SK-N-SH (cell line): ENCODE results near the gene MACROD2. TPM values are rescaled to one million over a fixed set of nuclear protein-coding genes. Genes with fewer than 3 reads are reported as not detected.
A peak's percentile ranks its signal among the peaks of the same experiment; 100 is the strongest.

ENCODE experiments used
- CTCF ChIA-PET: fragments of 300-600, 350-600 bp; formaldehyde crosslinking; extraction: SDS; loops from one replicate; lab custom pipeline; 2021; lab: Yijun Ruan, JAX
- POLR2A ChIA-PET: fragments of 350-600 bp; sonication (Branson Sonifier 250); formaldehyde crosslinking; extraction: SDS; loops from one replicate; lab custom pipeline; 2020; ENCODE audit warnings: antibody characterized with exemption, inconsistent platforms; lab: Yijun Ruan, JAX
- DNase-seq: peaks from one replicate; pipeline ENCODE4 v3.0.0; 2012
- H2AFZ ChIP-seq: fragments of 200-600 bp; sonication (generic); 2 replicates; pipeline ENCODE4 v1.8.1; 2016; ENCODE audit warnings: antibody characterized with exemption, mild to moderate bottlenecking, low read depth
- H3F3A ChIP-seq: fragments of 200-600 bp; sonication (generic); replicated peaks from 2 replicates; pipeline ENCODE3; 2016; ENCODE audit warnings: antibody characterized with exemption, mild to moderate bottlenecking; ENCODE audit not compliant: insufficient read depth
- H3K27ac ChIP-seq, 2 experiments: fragments of 200-500 bp in 1 of 2; fragments of 200-600 bp in 1 of 2; sonication (Bioruptor generic) in 1 of 2; sonication (generic), shearing (Covaris generic) in 1 of 2; 2 replicates each; pipeline versions ENCODE4 v1.5.1 to v1.6.1; 2014 to 2016; ENCODE audit warnings: low read depth in 2 of 2, inconsistent platforms in 1 of 2, low read length in 1 of 2, mild to moderate bottlenecking in 1 of 2, mixed read lengths in 1 of 2
- H3K27me3 ChIP-seq: fragments of 200-600 bp; sonication (generic), shearing (Covaris generic); 2 replicates; pipeline ENCODE4 v1.6.1; 2016; ENCODE audit warnings: mixed run types; ENCODE audit not compliant: insufficient read depth
- H3K36me3 ChIP-seq, 2 experiments: fragments of 200-500 bp in 1 of 2; fragments of 200-600 bp in 1 of 2; sonication (Bioruptor generic) in 1 of 2; sonication (generic) in 1 of 2; replicated peaks in 1 of 2; 2 replicates each; pipeline versions ENCODE3 to v1.5.1; 2014 to 2016; ENCODE audit warnings: low read length in 1 of 2, mild to moderate bottlenecking in 1 of 2; ENCODE audit not compliant: insufficient read depth in 2 of 2, control insufficient read depth in 1 of 2
- H3K4me1 ChIP-seq, 2 experiments: fragments of 200-500 bp in 1 of 2; fragments of 200-600 bp in 1 of 2; sonication (Bioruptor generic) in 1 of 2; sonication (generic), shearing (Covaris generic) in 1 of 2; 2 replicates each; pipeline versions ENCODE4 v1.5.1 to v1.6.1; 2014 to 2016; ENCODE audit warnings: low read depth in 1 of 2, low read length in 1 of 2, mixed run types in 1 of 2; ENCODE audit not compliant: insufficient read depth in 2 of 2, control insufficient read depth in 1 of 2
- H3K4me2 ChIP-seq: fragments of 200-600 bp; sonication (generic), shearing (Covaris generic); 2 replicates; pipeline ENCODE4 v1.6.1; 2017; ENCODE audit warnings: mixed run types
- H3K4me3 ChIP-seq, 2 experiments: fragments of 200-500 bp in 1 of 2; fragments of 200-600 bp in 1 of 2; sonication (Bioruptor generic) in 1 of 2; sonication (generic), shearing (Covaris generic) in 1 of 2; 2 replicates each; pipeline versions ENCODE4 v1.5.1 to v1.8.1; 2014 to 2016; ENCODE audit warnings: low read depth in 2 of 2, inconsistent platforms in 1 of 2, low read length in 1 of 2, mild to moderate bottlenecking in 1 of 2, mixed read lengths in 1 of 2, moderate library complexity in 1 of 2
- H3K79me2 ChIP-seq: fragments of 200-600 bp; sonication (generic); 2 replicates; pipeline ENCODE4 v1.8.1; 2017; ENCODE audit warnings: mild to moderate bottlenecking; ENCODE audit not compliant: insufficient read depth
- H3K9ac ChIP-seq: fragments of 200-600 bp; sonication (generic); 2 replicates; pipeline ENCODE4 v1.6.1; 2017; ENCODE audit warnings: mixed run types
- H3K9me2 ChIP-seq: fragments of 200-600 bp; sonication (generic); 2 replicates; pipeline ENCODE4 v1.6.1; 2017; ENCODE audit warnings: mixed run types
- H3K9me3 ChIP-seq: fragments of 200-600 bp; sonication (generic); 2 replicates; pipeline ENCODE4 v1.6.1; 2017; ENCODE audit warnings: mixed run types, mild to moderate bottlenecking, moderate library complexity
- H4K20me1 ChIP-seq: fragments of 200-600 bp; sonication (generic); 2 replicates; pipeline ENCODE4 v1.6.1; 2017; ENCODE audit warnings: mild to moderate bottlenecking, mixed run types; ENCODE audit not compliant: insufficient read depth
- EP300 ChIP-seq, 2 experiments: IDR thresholded peaks; 2 replicates each; pipeline versions ENCODE4 v1.4.0 to v1.6.1; 2012; ENCODE audit warnings: borderline replicate concordance in 1 of 2, low read depth in 1 of 2, low read length in 1 of 2
- FOSL2 ChIP-seq: IDR thresholded peaks from 2 replicates; pipeline ENCODE4 v1.4.0; 2012; ENCODE audit warnings: low read depth, mild to moderate bottlenecking, moderate library complexity, borderline replicate concordance
- FOXJ3 ChIP-seq: sonication (generic); formaldehyde crosslinking; IDR thresholded peaks from 2 replicates; pipeline ENCODE4 v1.5.1; 2020; ENCODE audit warnings: mild to moderate bottlenecking, missing genetic modification reagents
- GATA2 ChIP-seq: sonication (generic); formaldehyde crosslinking; IDR thresholded peaks from 2 replicates; pipeline ENCODE4 v1.5.0; 2020; ENCODE audit warnings: mild to moderate bottlenecking, missing genetic modification reagents
- IRF3 ChIP-seq: fragments of 150-350 bp; IDR thresholded peaks from 2 replicates; pipeline ENCODE4 v1.6.1; 2016; ENCODE audit warnings: mild to moderate bottlenecking, low read depth, low read length
- MAX ChIP-seq: IDR thresholded peaks from 2 replicates; pipeline ENCODE4 v1.4.0; 2012; ENCODE audit warnings: low read depth
- NFIC ChIP-seq: IDR thresholded peaks from 2 replicates; pipeline ENCODE4 v1.4.0; 2012; ENCODE audit warnings: borderline replicate concordance
- POLR2AphosphoS5 ChIP-seq: IDR thresholded peaks from 2 replicates; pipeline ENCODE4 v1.6.1; 2012; ENCODE audit warnings: low read depth, low read length
- REST ChIP-seq: IDR thresholded peaks from 2 replicates; pipeline ENCODE4 v1.6.1; 2012; ENCODE audit warnings: mild to moderate bottlenecking, low read depth, low read length, moderate library complexity
- TAF1 ChIP-seq: IDR thresholded peaks from 2 replicates; pipeline ENCODE4 v1.6.1; 2012; ENCODE audit warnings: low read depth, mild to moderate bottlenecking, low read length, moderate library complexity, borderline replicate concordance
- TCF12 ChIP-seq: IDR thresholded peaks from 2 replicates; pipeline ENCODE4 v1.4.0; 2012
- USF1 ChIP-seq: IDR thresholded peaks from 2 replicates; pipeline ENCODE4 v1.4.0; 2012; ENCODE audit warnings: low read depth, borderline replicate concordance
- WGBS: methylation state at CpG from one replicate; pipeline ENCODE4 v1.1.6; 2017; ENCODE audit warnings: low lambda C conversion rate; 5-methylcytosine and 5-hydroxymethylcytosine counted together
- polyA plus RNA-seq, 3 experiments: library from polyadenylated mRNA; depleted of rRNA; stranded (reverse); fragments of >200 nt; gene quantifications; 2 replicates each; pipeline ENCODE4 v1.2.3, GENCODE V29; 2012
- TF ChIP-seq, protein P1 (sequence below): IDR thresholded peaks from 2 replicates; pipeline ENCODE4 v1.4.0; 2012; ENCODE audit warnings: low read depth, borderline replicate concordance

Gene MACROD2
- polyA plus RNA-seq, 1 of the 3 experiments (the other 2 are of a cell fraction): 0.33 TPM

DNA sequence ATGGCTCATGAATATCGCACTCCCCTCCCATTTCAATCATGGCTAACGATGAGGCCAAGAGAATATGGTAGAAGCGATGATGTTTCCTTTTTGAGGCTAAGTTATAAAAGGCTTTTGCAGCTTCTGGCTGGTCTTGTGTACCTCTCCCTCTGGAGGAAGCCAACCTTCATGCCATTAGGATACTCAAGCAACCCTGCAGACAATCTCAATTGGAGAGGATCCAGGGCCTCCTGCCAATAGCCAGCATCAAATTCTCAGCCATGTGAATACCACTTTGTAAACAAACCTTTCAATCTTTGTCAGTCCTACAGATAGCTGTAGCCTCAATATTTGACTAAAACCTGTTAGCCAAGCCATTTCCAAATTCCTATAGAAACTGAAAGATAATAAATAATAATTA, 1839.5 kb downstream of the MACROD2 start:
- Histone ChIP-seq H3K4me1 (peaks cover 0 to 13% of the 10 kb centered on the region in 2 experiments; a peak in 2 of 4 replicates), H3K9me2 (no peaks in the 10 kb centered on the region), H3K9ac (no peak overlapping the region), H3K9me3 (no peaks in the 10 kb centered on the region), H3K36me3 (no peaks in the 10 kb centered on the region), H3K79me2 (no peaks in the 10 kb centered on the region), H4K20me1 (no peaks in the 10 kb centered on the region), H3K27ac (no peak overlapping the region), H3K4me2 (no peak overlapping the region), H3K27me3 (no peaks in the 10 kb centered on the region), H2AFZ (no peak overlapping the region), H3K4me3 (no peak overlapping the region), H3F3A (no peaks in the 10 kb centered on the region)
- TF ChIP-seq NFIC (peak; percentile 9; the same call in 1 of the 2 replicates), IRF3 (no peak)
- DNase-seq: no peak
- CTCF ChIA-PET: no interaction called here
- POLR2A ChIA-PET: no interaction called here
- WGBS: 55% methylated on average over 3 of the region's 3 CpGs

GRCh38 chr20:15835811-15836210, 1840.5 kb downstream of the MACROD2 start:
- H3K27me3 ChIP-seq: no peaks in the 10 kb centered on the region
- H2AFZ ChIP-seq: no peak overlapping the region
- peaks cover 0 to 13% of the 10 kb centered on the region in 2 experiments; a peak in 2 of 4 replicates for H3K4me1 ChIP-seq
- H3K4me3 ChIP-seq: no peak overlapping the region
- no peak overlapping the region for H3K4me2 ChIP-seq
- no peaks in the 10 kb centered on the region for H3K79me2 ChIP-seq
- 19% methylated on average over 1 of the region's 1 CpG for WGBS
- H4K20me1 ChIP-seq: no peaks in the 10 kb centered on the region
- no peaks in the 10 kb centered on the region for H3K9me3 ChIP-seq
- POLR2A ChIA-PET: no interaction called here
- no peak overlapping the region for H3K9ac ChIP-seq
- peak overlapping the region in 1 of 2 experiments; percentile 69; a peak in 1 of 4 replicates for H3K27ac ChIP-seq
- H3K36me3 ChIP-seq: no peaks in the 10 kb centered on the region
- no peaks in the 10 kb centered on the region for H3F3A ChIP-seq
- TF ChIP-seq POLR2AphosphoS5 (no peak), EP300 (IDR thresholded peaks at IDR 0.05; ENCODE audit: borderline replicate concordance in 1 of 2, low read depth in 1 of 2, low read length in 1 of 2) (0 out of 4 replicates have a peak, but pooled peaks of 1 of the 2 experiments have one; percentile 29), MAX (no peak), TCF12 (no peak), FOSL2 (no peak), TAF1 (no peak), USF1 (no peak), REST (no peak), GATA2 (peak; percentile 38; the same call in 1 of the 2 replicates), FOXJ3 (CRISPR knock-in tag) (no peak)
- TF ChIP-seq, protein P1, sequence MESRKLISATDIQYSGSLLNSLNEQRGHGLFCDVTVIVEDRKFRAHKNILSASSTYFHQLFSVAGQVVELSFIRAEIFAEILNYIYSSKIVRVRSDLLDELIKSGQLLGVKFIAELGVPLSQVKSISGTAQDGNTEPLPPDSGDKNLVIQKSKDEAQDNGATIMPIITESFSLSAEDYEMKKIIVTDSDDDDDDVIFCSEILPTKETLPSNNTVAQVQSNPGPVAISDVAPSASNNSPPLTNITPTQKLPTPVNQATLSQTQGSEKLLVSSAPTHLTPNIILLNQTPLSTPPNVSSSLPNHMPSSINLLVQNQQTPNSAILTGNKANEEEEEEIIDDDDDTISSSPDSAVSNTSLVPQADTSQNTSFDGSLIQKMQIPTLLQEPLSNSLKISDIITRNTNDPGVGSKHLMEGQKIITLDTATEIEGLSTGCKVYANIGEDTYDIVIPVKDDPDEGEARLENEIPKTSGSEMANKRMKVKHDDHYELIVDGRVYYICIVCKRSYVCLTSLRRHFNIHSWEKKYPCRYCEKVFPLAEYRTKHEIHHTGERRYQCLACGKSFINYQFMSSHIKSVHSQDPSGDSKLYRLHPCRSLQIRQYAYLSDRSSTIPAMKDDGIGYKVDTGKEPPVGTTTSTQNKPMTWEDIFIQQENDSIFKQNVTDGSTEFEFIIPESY: no peak
- no peaks in the 10 kb centered on the region for H3K9me2 ChIP-seq
- DNase-seq: peak; percentile 8
- CTCF ChIA-PET: interaction anchor here (0.5 to 1.3 kb wide), 2 partner anchors 11 to 647 kb away, joined by 3 read pairs; no protein-coding TSS in a partner anchor
